WI38 (cell line): ENCODE measurements around the gene DNASE1L3.

ENCODE experiments used
- H3K4me3 ChIP-seq: 2 replicates; pipeline ENCODE4 v1.5.1; 2011; ENCODE audit warnings: low read depth, mild to moderate bottlenecking, control low read depth, low read length
- TF ChIP-seq, protein P1 (sequence below): IDR thresholded peaks from 2 replicates; pipeline ENCODE4 v1.5.1; 2012; ENCODE audit warnings: low read depth, mild to moderate bottlenecking, control low read depth, low read length

DNASE1L3 gene

GRCh38 chr3:58180940-58181587, 29.7 kb downstream of the DNASE1L3 start:
- TF ChIP-seq, protein P1, sequence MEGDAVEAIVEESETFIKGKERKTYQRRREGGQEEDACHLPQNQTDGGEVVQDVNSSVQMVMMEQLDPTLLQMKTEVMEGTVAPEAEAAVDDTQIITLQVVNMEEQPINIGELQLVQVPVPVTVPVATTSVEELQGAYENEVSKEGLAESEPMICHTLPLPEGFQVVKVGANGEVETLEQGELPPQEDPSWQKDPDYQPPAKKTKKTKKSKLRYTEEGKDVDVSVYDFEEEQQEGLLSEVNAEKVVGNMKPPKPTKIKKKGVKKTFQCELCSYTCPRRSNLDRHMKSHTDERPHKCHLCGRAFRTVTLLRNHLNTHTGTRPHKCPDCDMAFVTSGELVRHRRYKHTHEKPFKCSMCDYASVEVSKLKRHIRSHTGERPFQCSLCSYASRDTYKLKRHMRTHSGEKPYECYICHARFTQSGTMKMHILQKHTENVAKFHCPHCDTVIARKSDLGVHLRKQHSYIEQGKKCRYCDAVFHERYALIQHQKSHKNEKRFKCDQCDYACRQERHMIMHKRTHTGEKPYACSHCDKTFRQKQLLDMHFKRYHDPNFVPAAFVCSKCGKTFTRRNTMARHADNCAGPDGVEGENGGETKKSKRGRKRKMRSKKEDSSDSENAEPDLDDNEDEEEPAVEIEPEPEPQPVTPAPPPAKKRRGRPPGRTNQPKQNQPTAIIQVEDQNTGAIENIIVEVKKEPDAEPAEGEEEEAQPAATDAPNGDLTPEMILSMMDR, result no peak
- no peak overlapping the region for H3K4me3 ChIP-seq

GRCh38 chr3:58180099-58180880, 30.5 kb downstream of the DNASE1L3 start:
- TF ChIP-seq, protein P1, result no peak

GRCh38 chr3:58179235-58180098, 31.3 kb downstream of the DNASE1L3 start:
- no peak overlapping the region for H3K4me3 ChIP-seq
- TF ChIP-seq, protein P1, result no peak

More at GRCh38 chr3:58180099-58180880, 30.5 kb downstream of the DNASE1L3 start:
- no peak overlapping the region for H3K4me3 ChIP-seq

DNA sequence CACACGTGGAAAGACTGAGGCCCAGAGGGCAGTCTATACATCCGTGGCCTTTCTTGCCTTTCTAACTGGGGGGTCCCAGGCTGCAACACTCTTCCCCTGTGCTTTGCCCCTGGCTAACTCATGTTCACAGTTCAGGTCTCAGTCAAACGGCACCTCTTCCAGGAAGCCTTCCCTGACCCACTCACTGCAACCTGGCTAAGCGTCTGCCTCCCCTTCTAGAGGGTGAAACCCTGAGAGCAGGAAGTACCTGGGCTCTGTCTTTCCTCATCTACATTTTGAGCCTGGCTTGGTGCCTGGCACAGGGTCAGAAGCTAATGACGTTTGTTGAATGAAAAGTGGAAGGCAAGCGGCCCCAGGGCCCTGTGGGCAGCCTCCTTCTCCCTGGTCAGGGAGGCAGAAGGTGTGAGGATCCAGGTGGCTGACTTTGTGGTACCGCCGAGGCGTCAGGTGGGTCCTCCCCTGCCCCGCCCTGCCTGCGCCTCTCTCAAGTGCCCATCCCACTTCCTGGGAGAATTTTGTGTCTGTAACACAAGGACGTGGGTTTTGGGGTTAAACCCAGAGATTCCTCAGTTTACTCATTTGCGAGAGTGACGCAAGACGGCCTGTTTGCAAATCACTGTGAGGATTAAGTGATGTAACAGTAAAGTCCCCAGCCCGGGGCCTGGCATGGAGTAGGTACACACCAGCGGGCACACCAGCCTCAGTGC, 32.1 kb downstream of the DNASE1L3 start:
- H3K4me3 ChIP-seq, result no peak overlapping the region
- TF ChIP-seq, protein P1, result no peak

GRCh38 chr3:58177747-58178527, 32.8 kb downstream of the DNASE1L3 start:
- H3K4me3 ChIP-seq, result peak overlapping the region; percentile 45
- TF ChIP-seq, protein P1, result peak; percentile 81

GRCh38 chr3:58176827-58177489, 33.8 kb downstream of the DNASE1L3 start:
- TF ChIP-seq, protein P1, result no peak
- H3K4me3 ChIP-seq, result no peak overlapping the region
